ENCODE results near the gene MYCL.

GRCh38 chr1:39907528-39908453, 6.1 kb upstream of the MYCL start:
- TF ChIP-seq, protein P1, sequence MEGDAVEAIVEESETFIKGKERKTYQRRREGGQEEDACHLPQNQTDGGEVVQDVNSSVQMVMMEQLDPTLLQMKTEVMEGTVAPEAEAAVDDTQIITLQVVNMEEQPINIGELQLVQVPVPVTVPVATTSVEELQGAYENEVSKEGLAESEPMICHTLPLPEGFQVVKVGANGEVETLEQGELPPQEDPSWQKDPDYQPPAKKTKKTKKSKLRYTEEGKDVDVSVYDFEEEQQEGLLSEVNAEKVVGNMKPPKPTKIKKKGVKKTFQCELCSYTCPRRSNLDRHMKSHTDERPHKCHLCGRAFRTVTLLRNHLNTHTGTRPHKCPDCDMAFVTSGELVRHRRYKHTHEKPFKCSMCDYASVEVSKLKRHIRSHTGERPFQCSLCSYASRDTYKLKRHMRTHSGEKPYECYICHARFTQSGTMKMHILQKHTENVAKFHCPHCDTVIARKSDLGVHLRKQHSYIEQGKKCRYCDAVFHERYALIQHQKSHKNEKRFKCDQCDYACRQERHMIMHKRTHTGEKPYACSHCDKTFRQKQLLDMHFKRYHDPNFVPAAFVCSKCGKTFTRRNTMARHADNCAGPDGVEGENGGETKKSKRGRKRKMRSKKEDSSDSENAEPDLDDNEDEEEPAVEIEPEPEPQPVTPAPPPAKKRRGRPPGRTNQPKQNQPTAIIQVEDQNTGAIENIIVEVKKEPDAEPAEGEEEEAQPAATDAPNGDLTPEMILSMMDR (IDR thresholded peaks at IDR 0.05; ENCODE audit: poor library complexity) = no peak
- TF ChIP-seq EZH2 (IDR thresholded peaks at IDR 0.05; ENCODE audit: borderline replicate concordance) (no peak), EZH2phosphoT487 (IDR thresholded peaks at IDR 0.05; ENCODE audit: low read depth, severe bottlenecking, unreplicated experiment) (no peak)
